ENCODE measurements around the gene AKAP5. TPM values are rescaled to one million over a fixed set of nuclear protein-coding genes. Genes with fewer than 3 reads are reported as not detected.

Gene AKAP5
- total and polyA plus RNA-seq, 2 of the 8 experiments (the other 6 are each of a cell fraction or from before 2014, with no cell fraction given) = 0.50 to 3.8 TPM

GRCh38 chr14:64500088-64500487 is 34.8 kb downstream of the AKAP5 start:
- Histone ChIP-seq H4K20me1 (replicated peaks in 1 of 2; ENCODE audit: control insufficient read depth in 1 of 2, insufficient read depth in 2 of 2, low read length in 2 of 2) (no peaks in the 10 kb centered on the region), H3K27ac (ENCODE audit: low read depth, low read length) (no peak overlapping the region), H3K4ac (replicated peaks; ENCODE audit: insufficient read length, low read depth, low read length) (no peak overlapping the region), H2AK5ac (ENCODE audit: low read depth, low read length) (no peak overlapping the region), H3K56ac (replicated peaks; ENCODE audit: insufficient read length, low read depth, low read length) (no peak overlapping the region), H3K79me2 (ENCODE audit: control insufficient read depth in 1 of 2, insufficient read depth in 2 of 2, low read length in 2 of 2) (peaks cover 3 to 39% of the 10 kb centered on the region in 2 experiments; a peak in 2 of 4 replicates), H3K36me3 (ENCODE audit: control insufficient read depth in 2 of 4, insufficient read depth in 4 of 4, low read length in 3 of 4) (peaks cover 0 to 2% (median 0%) of the 10 kb centered on the region in 4 experiments; a peak in 3 of 8 replicates), H3K79me1 (ENCODE audit: low read depth, low read length) (no peaks in the 10 kb centered on the region; the same call in none of the 2 replicates), H3K23me2 (ENCODE audit: low read depth, low read length) (peaks cover 14% of the 10 kb centered on the region; the same call in 1 of the 2 replicates), H2BK20ac (ENCODE audit: low read length) (no peak overlapping the region), H3K14ac (ENCODE audit: insufficient read length) (no peak overlapping the region), H3K4me1 (replicated peaks in 1 of 4; ENCODE audit: control insufficient read depth in 3 of 4, insufficient read depth in 4 of 4, low read length in 3 of 4) (peaks cover 2 to 9% (median 6%) of the 10 kb centered on the region in 4 experiments; a peak in 4 of 7 replicates), H4K5ac (ENCODE audit: insufficient read length, low read depth, low read length) (no peak overlapping the region), H4K91ac (replicated peaks; ENCODE audit: insufficient read length, low read length) (no peak overlapping the region), H3K4me3 (ENCODE audit: extremely low read depth in 1 of 4, insufficient read depth in 2 of 4, low read depth in 3 of 4, low read length in 4 of 4) (no peak overlapping the region), H3K27me3 (replicated peaks in 1 of 4; ENCODE audit: control insufficient read depth in 3 of 4, extremely low read depth in 1 of 4, insufficient read depth in 3 of 4, low read length in 3 of 4) (no peaks in the 10 kb centered on the region), H2BK5ac (ENCODE audit: low read depth, low read length) (no peak overlapping the region), H2AFZ (ENCODE audit: low read length) (no peak overlapping the region), H3K9me3 (ENCODE audit: insufficient read depth in 2 of 2, low read depth in 1 of 2, low read length in 1 of 2) (no peaks in the 10 kb centered on the region), H2BK12ac (ENCODE audit: low read depth, low read length) (no peak overlapping the region), H3K4me2 (ENCODE audit: insufficient read depth in 1 of 2, low read depth in 2 of 2, low read length in 2 of 2) (no peak overlapping the region), H3K18ac (ENCODE audit: extremely low read depth, low read length) (no peak overlapping the region), H3K9ac (replicated peaks in 1 of 4; ENCODE audit: extremely low read depth in 1 of 4, low read depth in 3 of 4, low read length in 3 of 4) (no peak overlapping the region), H2BK15ac (ENCODE audit: low read length) (no peak overlapping the region), H2BK120ac (replicated peaks; ENCODE audit: low read depth, low read length) (no peak overlapping the region), H3K23ac (ENCODE audit: insufficient read length) (no peak overlapping the region), H4K8ac (ENCODE audit: extremely low read depth, insufficient read depth, low read length) (no peak overlapping the region)
- DNase-seq (ENCODE audit: low read depth in 1 of 2, low spot score in 2 of 2) = no peak
- ChIA-PET CTCF (ENCODE audit: partially characterized antibody) (no interaction called here), POLR2A (ENCODE audit: partially characterized antibody) (interaction anchor here (2.2 kb wide), 1 partner anchor 113 kb away, joined by 5 read pairs; no protein-coding TSS in a partner anchor)
- 83% methylated on average over 1 of the region's 1 CpG; no CpG with 5 or more reads in 1 of the 2 experiments for WGBS, 2 experiments (ENCODE audit: extremely low coverage in 1 of 2, insufficient coverage in 1 of 2, insufficient read length in 1 of 2, insufficient replicate concordance in 2 of 2, low coverage in 1 of 2, low lambda C conversion rate in 2 of 2, missing lambda C conversion rate in 1 of 2)
- FAIRE-seq = no peak
